GM23338 (cell line): Measurements from ENCODE around the gene KIAA1217.

Experiments
- CREB1 ChIP-seq: fragments of 250-450 bp; sonication (Bioruptor Pico); IDR thresholded peaks from 2 replicates; pipeline ENCODE4 v1.5.0; 2020; ENCODE audit warnings: low read depth, mild to moderate bottlenecking, moderate library complexity
- EZH2 ChIP-seq: fragments of 200-600 bp; sonication (generic); IDR thresholded peaks from one replicate; pipeline ENCODE4 v1.8.0; 2017; ENCODE audit warnings: antibody characterized with exemption, mild to moderate bottlenecking, low read depth; ENCODE audit not compliant: unreplicated experiment
- POLR2AphosphoS5 ChIP-seq: IDR thresholded peaks from 2 replicates; pipeline ENCODE4 v1.6.1; 2016; ENCODE audit warnings: antibody characterized with exemption, low read depth
- TF ChIP-seq, protein P1 (sequence below), 2 experiments: fragments of 200-600 bp in 1 of 2; sonication (generic) in 1 of 2; conservative IDR thresholded peaks; 2 replicates each; pipeline versions ENCODE4 v1.5.1 to v1.6.1; 2016 to 2017; ENCODE audit warnings: antibody characterized with exemption in 2 of 2, low read depth in 2 of 2, mild to moderate bottlenecking in 2 of 2, moderate library complexity in 1 of 2
- TF ChIP-seq, protein P2 (sequence below): IDR thresholded peaks from 2 replicates; pipeline ENCODE4 v1.6.1; 2016; ENCODE audit warnings: antibody characterized with exemption

DNA sequence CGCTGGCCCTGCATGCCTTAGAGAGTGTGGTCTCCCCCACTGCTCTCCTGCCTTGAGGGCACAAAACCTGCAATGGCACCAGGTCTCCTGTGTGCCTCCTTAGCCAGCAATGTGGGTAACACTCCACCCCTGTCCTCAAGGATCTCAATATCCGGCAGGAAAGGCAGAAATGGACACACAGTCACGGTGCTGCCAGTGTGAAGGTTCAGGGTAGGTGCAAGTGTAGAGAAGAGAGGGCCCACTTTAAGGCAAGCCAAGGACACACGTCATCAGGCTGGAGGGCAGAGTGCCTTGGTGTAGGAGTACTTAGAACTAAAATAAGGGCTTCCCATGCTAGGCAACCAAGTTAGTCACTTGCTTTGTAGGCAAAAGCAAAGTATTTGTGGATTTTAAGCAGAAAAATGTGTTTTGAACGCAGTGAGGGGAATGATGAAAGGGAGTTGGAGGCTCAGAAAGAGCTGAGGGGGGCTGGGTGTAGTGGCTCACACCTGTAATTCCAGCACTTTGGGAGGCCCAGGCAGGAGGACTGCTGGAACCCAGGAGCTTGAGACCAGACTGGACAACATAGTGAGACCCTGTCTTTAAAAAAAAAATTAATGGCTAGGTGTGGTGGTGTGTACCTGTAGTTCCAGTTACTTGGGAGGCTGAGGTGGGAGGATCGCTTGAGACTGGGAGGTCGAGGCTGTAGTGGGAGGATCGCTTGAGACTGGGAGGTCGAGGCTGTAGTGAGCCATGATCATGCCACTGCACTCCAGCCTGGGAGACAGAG is 361.9 kb downstream of the KIAA1217 start:
- TF ChIP-seq, protein P1, sequence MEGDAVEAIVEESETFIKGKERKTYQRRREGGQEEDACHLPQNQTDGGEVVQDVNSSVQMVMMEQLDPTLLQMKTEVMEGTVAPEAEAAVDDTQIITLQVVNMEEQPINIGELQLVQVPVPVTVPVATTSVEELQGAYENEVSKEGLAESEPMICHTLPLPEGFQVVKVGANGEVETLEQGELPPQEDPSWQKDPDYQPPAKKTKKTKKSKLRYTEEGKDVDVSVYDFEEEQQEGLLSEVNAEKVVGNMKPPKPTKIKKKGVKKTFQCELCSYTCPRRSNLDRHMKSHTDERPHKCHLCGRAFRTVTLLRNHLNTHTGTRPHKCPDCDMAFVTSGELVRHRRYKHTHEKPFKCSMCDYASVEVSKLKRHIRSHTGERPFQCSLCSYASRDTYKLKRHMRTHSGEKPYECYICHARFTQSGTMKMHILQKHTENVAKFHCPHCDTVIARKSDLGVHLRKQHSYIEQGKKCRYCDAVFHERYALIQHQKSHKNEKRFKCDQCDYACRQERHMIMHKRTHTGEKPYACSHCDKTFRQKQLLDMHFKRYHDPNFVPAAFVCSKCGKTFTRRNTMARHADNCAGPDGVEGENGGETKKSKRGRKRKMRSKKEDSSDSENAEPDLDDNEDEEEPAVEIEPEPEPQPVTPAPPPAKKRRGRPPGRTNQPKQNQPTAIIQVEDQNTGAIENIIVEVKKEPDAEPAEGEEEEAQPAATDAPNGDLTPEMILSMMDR (conservative IDR thresholded peaks at IDR 0.05; ENCODE audit: low read depth in 2 of 2) = no peak
- TF ChIP-seq, protein P2, sequence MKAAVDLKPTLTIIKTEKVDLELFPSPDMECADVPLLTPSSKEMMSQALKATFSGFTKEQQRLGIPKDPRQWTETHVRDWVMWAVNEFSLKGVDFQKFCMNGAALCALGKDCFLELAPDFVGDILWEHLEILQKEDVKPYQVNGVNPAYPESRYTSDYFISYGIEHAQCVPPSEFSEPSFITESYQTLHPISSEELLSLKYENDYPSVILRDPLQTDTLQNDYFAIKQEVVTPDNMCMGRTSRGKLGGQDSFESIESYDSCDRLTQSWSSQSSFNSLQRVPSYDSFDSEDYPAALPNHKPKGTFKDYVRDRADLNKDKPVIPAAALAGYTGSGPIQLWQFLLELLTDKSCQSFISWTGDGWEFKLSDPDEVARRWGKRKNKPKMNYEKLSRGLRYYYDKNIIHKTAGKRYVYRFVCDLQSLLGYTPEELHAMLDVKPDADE = no peak
- TF ChIP-seq CREB1 (CRISPR knock-in tag) = no peak
- no peak for TF ChIP-seq EZH2
- TF ChIP-seq POLR2AphosphoS5 = no peak
